ENCODE measurements around the gene TECPR1.

Gene TECPR1

DNA sequence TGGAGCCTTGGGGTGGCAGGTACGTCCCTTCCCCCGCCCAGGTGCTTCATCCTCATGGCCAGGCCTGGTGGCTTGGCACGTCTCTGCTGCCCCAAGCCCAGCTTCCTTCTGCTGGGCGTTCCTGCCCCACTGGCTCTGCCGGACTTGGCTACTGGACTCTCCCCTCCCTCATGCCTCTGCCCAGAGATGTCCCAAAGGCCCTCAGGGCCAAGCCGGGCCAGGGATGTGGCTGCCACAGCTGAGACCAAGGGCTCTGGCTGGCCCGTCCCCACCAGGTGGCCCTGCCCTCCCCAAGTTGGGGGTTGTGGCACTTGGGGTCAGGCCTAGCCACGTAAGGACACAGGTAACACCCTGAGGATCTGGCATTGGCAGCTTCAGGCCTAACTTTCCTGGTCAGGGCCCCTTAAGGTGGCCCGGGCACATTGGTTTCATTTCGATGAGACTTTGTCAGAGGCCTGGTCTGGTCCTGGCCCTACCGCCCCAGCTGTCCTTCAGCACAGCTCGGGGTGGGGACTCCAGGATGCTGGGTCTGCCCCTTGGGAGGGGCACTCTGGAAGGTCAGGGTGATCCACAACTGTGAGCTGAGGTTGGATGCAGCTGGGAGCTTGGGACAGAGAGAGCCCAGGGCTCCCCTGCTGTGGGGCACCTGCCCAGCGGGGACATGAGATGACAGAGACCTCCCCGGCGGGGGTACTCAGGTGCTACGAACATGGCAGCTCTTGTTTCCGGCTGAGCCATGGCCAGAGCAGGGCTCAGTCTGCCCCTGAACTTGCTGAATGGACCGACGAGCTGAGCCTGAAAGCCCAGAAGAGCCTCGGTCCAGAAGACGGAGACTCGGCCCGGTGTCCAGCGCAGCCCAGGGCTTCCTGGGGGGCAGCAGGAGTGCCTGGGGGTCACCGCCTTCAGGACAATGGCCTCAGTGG lies 37.9 kb downstream of the TECPR1 start:
- in situ Hi-C loops (cut with HindIII; ENCODE audit: low sequenced_read_pairs) = no loop called here

DNA sequence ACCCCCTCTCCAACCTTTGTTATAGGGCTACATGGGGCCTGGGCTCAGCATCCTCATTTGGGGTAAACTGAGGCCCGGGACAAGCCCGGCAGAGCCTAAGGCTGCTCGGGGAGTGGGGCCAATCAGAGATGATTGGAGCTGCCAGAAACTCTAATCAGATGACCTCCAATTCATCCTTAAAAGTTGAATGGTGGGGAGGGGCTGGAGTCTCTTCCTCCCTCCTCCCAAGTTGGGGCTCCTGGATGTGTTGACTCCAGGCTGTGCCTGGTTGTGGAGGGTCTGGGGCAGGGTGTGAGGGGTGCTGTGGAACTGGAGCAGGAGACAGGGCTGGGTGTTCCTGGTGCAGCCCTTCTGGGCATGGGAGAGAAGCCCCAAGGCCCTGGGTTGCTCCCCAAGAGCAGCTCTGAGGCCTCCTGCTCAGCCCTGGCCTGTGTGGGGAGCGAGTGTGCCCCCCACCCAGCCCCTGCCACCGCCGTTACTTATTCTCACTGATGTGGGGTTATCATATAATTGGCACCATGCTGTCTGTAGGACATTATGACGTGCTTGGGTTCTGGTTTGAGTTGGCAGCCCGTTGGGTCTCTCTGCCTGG lies 38.6 kb downstream of the TECPR1 start:
- no peak for DNase-seq (ENCODE audit: low read depth)
- in situ Hi-C loops (cut with HindIII; ENCODE audit: low sequenced_read_pairs) = no loop called here
- H3K4me3 ChIP-seq (ENCODE audit: low read depth, low read length) = no peak overlapping the region
- TF ChIP-seq, protein P1, sequence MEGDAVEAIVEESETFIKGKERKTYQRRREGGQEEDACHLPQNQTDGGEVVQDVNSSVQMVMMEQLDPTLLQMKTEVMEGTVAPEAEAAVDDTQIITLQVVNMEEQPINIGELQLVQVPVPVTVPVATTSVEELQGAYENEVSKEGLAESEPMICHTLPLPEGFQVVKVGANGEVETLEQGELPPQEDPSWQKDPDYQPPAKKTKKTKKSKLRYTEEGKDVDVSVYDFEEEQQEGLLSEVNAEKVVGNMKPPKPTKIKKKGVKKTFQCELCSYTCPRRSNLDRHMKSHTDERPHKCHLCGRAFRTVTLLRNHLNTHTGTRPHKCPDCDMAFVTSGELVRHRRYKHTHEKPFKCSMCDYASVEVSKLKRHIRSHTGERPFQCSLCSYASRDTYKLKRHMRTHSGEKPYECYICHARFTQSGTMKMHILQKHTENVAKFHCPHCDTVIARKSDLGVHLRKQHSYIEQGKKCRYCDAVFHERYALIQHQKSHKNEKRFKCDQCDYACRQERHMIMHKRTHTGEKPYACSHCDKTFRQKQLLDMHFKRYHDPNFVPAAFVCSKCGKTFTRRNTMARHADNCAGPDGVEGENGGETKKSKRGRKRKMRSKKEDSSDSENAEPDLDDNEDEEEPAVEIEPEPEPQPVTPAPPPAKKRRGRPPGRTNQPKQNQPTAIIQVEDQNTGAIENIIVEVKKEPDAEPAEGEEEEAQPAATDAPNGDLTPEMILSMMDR (IDR thresholded peaks at IDR 0.05; ENCODE audit: low read depth, low read length, missing control alignments) = no peak

More for the DNA sequence above, 37.9 kb downstream of the TECPR1 start:
- no peak overlapping the region for H3K4me3 ChIP-seq (ENCODE audit: low read depth, low read length)
- TF ChIP-seq, protein P1 (IDR thresholded peaks at IDR 0.05; ENCODE audit: low read depth, low read length, missing control alignments) = no peak
- no peak for DNase-seq (ENCODE audit: low read depth)

DNA sequence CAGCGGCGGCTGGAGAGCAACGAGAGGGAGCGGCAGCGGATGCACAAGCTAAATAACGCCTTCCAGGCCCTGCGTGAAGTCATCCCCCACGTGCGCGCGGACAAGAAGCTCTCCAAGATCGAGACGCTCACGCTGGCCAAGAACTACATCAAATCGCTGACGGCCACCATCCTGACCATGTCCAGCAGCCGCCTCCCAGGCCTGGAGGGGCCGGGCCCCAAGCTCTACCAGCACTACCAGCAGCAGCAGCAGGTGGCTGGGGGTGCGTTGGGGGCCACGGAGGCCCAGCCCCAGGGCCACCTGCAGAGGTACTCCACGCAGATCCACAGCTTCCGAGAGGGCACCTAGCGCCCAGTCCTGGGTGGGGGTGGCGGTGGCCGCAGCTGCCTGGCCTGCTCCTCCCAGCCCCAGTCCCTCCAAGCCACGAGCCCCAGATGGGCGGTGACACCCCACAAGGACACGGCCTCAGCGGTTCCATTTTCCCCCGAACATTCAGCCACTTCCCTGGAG lies 39.4 kb downstream of the TECPR1 start:
- in situ Hi-C loops (cut with HindIII; ENCODE audit: low sequenced_read_pairs) = no loop called here
- DNase-seq (ENCODE audit: low read depth) = no peak
- TF ChIP-seq, protein P1 (IDR thresholded peaks at IDR 0.05; ENCODE audit: low read depth, low read length, missing control alignments) = no peak
- no peak overlapping the region for H3K4me3 ChIP-seq (ENCODE audit: low read depth, low read length)

DNA sequence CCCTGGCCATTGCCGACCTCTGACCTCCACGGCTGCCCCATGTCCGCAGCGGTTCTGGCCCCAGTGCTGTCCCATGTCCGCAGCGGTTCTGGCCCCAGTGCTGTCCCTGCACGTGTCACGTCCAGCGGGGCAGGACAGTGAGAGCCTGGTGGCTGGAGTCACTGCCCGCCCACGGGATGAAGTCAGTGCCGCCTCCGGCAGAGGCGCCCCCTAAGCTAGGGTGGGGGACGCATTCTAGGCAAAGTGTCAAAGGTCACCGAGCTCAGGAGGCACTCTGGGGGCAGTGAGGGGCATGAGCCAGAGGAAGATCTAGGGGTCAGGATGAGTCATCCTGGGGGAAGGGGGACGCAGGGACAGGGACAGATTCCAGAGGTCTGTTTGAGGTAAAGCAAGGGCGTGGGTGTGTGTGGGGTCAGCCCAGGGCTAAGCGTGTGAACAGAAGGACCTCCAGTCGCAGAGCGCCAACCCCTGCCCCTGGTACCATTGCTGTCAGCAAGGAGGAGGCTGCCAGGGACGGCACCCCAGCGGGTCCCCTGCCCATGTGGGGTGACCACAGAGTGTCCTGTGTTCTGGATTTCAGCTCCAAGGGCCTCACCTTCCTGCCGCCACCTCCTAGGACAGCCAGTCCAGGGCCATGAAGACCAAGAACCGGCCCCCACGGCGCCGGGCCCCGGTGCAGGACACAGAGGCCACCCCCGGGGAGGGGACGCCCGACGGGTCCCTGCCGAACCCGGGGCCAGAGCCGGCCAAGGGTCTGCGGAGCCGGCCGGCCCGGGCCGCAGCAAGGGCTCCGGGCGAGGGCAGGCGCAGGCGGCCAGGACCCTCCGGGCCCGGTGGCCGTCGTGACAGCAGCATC lies 40.1 kb downstream of the TECPR1 start:
- TF ChIP-seq, protein P1 (IDR thresholded peaks at IDR 0.05; ENCODE audit: low read depth, low read length, missing control alignments) = no peak
- DNase-seq (ENCODE audit: low read depth) = no peak
- in situ Hi-C loops (cut with HindIII; ENCODE audit: low sequenced_read_pairs) = no loop called here
- H3K4me3 ChIP-seq (ENCODE audit: low read depth, low read length) = peak overlapping the region; percentile 30

DNA sequence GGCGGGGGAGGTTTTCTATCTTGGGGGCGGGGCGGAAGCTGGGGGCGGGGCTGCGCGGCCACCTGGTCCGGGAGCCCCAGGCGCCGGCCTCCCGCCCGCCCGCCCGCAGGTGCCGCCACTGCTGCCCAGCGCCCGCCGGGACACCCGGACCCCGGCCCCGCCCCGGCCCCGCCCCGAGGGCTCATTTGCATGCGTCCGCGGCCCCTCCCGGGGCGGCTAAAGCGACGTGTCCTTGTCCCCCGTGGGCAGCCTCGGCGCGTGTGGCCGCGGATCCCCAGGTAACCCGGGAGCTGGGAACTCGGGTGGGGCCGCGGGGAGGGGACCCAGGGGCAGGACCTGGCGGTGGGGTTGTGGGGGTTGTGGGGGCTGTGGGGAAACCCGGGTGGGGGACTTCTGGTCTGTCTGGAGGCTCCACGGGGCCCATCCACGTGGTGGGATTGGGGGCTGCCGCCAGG lies 40.8 kb downstream of the TECPR1 start, which contains the start of gene BHLHA15:
Gene BHLHA15 (plus strand): TSS at position 219 of the 455 bp plus-strand sequence. CDS start 871 bp downstream, outside the sequence.
- no peak for DNase-seq (ENCODE audit: low read depth)
- TF ChIP-seq, protein P1 (IDR thresholded peaks at IDR 0.05; ENCODE audit: low read depth, low read length, missing control alignments) = no peak
- H3K4me3 ChIP-seq (ENCODE audit: low read depth, low read length) = peak within 1 kb of the TSS; percentile 34
- in situ Hi-C loops (cut with HindIII; ENCODE audit: low sequenced_read_pairs) = no loop called here
